Renal cortex interstitium (tissue), 15 donors: ENCODE results near the gene POTEE. TPM values are rescaled to one million over a fixed set of nuclear protein-coding genes. Genes with fewer than 3 reads are reported as not detected.
A peak's percentile ranks its signal among the peaks of the same experiment; 100 is the strongest.
"Not testable (repeated sequence)": the region's sequence is repeated elsewhere in the genome, so short reads cannot be mapped to it uniquely, and the experiment has no call there.

Source experiments
- DNase-seq, 11 donors: peaks; one replicate each; pipeline ENCODE4 v3.0.0-alpha.2; 2013; ENCODE audit warnings: low read depth in 9 of 11, low spot score in 4 of 11; ENCODE audit errors: extremely low read depth in 1 of 11
- long read RNA-seq, 16 experiments: transcript quantifications; one replicate each; lab custom pipeline, GENCODE V29; 2026
- polyA plus RNA-seq, 3 donors: library from polyadenylated mRNA; unstranded; fragments of 120-200 nt; gene quantifications; one replicate each; pipeline ENCODE4 v1.2.1, GENCODE V29; 2013; ENCODE audit not compliant: insufficient read length in 3 of 3

The POTEE gene
- polyA plus RNA-seq, result under 1 TPM; 0.11 to 0.26 (median 0.16) TPM
- long read RNA-seq, donor 1, result 0 reads
- long read RNA-seq, donor 2, result 0 reads
- long read RNA-seq, donor 3, result 0 reads
- long read RNA-seq, donor 4, result 0 reads
- long read RNA-seq, donor 5, result 0 reads
- long read RNA-seq, donor 6, result 0 reads
- long read RNA-seq, donor 7, result 0 reads
- long read RNA-seq, donor 8, result 0 reads
- long read RNA-seq, donor 9, result 0 reads
- long read RNA-seq, donor 10, result 0 reads
- long read RNA-seq, donor 11, result 0 reads
- long read RNA-seq, donor 12, result 0 reads
- long read RNA-seq, donor 13, result 0 reads
- long read RNA-seq, donor 14, result 0 reads
- long read RNA-seq, donor 15, result 0 reads
- long read RNA-seq, donor 16, result 0 reads

DNA sequence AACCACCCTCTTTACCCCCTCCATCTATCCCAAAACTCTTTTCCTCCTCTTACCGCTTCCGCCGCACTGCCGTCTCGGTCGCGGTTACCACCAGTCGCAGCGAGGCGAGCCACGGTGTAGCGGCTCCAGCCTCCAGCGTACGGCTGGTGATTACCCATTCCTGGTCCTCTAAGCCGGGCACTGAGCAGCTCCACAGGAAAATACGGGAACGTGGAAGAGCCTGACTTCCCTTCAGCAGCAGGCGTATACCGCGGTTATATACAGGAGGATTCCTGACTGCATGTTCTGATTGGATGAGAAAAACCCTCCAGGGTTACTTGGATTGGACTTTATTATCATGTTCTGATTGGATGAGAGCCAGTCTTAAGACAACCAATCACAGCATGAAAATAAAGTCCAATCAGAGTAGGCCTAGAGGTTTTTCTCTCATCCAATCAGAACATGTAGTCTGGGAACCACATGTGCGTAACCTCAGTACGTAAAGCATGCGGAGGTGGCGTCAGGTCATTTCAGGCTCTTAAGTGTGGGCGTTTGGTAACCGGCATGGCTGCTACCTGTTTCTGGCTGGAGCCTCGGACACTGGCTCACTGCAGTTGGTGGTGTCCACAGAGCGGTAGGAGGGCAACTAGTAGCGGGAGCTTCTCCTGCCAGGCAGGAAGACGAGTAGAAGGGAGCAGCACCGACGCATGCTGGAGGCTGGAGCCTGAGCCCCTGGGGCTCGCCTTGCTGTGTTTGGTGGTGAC is at the start of gene POTEE:
POTEE (plus strand) TSS at position 507 of the 743 bp plus-strand sequence. CDS start 8,867 bp downstream, outside the sequence.
- not testable (repeated sequence) for DNase-seq

DNA sequence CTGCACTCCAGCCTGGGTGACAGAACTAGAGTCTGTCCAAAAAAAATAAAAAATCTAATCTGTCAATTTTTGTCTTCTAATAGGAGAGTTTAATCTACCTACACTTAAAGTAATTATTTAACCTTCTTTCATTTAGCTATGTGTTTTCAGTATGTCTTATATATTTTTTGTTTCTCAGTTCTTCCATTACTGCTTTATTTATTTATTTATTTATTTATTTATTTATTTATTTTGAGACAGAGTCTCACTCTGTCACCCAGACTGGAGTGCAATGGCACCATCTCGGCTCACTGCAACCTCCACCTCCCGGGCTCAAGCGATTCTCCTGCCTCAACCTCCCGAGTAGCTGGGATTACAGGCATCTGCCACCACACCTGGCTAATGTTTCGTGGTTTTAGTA is 43.8 kb upstream of the POTEE start:
- not testable (repeated sequence) for DNase-seq

DNA sequence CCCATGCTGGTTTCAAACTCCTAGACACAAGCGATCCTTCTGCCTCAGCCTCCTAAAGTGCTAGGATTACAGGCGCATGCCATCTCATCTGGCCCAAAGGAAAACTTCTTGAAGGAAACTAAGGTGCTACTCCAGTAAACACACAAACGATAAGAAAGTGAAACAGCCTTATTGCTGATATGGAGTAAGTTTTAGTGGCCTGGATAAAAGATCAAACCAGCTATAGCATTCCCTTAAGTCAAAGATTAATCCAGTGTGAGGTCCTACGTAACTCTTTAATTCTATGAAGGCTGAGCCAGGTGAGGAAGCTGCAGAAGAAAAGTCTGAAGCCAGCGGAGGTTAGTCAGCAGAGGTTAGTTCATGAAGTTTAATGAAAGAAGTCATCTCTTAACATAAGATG is 40.8 kb upstream of the POTEE start:
- DNase-seq, result no peak

- not testable (repeated sequence) for DNase-seq
These were observed 31.3 kb upstream of the POTEE start for GRCh38 chr2:131178050-131178449.

GRCh38 chr2:131178721-131179418 is 30.5 kb upstream of the POTEE start:
- peak in 1 of 11 donors; percentile 9 for DNase-seq

DNA sequence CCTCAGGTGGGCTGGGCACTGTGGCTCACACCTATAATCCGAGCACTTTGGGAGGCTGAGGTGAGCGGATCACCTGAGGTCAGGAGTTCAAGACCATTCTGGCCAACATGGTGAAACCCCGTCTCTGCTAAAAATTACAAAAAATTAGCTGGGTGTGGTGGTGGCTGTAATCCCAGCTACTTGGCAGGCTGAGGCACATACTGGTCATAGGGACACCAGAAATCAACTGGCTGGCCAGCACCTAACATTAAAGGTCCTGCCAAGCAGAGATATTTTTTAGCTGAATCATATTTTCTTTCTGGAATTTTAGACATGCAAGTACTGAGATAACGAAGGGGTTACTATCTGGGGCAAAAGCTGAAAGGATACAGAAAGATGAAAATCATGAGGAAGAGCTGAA is 27.9 kb upstream of the POTEE start:
- not testable (repeated sequence) for DNase-seq

GRCh38 chr2:131193421-131193820 is 15.9 kb upstream of the POTEE start:
- DNase-seq, result not testable (repeated sequence)

DNA sequence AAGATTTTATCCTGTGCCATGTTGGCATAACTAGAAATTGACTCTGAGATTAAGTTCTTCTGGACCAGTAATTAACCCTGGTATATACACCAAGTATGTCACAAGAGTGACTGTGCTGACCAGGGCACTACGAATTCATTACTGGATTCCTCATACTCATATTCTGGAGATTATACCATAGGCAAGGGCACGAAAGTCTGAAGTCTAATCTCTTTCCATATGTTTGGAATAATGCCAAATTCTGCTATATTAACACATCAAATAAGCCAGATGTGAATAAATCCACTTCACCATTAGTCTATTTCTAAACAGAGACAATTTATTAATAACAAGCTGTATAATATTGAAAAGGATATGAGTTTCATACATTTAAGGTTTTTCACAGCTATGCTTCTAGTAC is 13.2 kb upstream of the POTEE start:
- not testable (repeated sequence) for DNase-seq

- DNase-seq, result no peak
These were observed 8.2 kb upstream of the POTEE start for GRCh38 chr2:131201098-131201497.

- not testable (repeated sequence) for DNase-seq
These were observed 1.5 kb upstream of the POTEE start for GRCh38 chr2:131207839-131208238.

DNA sequence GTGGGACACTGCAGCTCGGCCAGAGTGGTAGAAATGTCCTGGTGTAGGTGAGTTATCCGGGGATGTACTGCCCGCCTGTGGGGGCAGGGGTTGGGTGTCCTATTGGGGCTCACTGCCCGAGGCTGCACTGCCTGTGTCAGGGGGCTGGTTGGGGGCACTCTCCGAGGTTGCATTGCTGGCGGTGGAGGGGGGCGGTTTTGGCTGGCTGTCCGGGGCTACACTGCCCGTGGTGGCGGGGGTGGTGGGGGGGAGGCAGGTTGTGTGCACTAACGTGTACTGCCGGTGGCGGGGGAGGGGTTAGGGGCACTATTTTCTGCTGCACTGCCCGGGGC is 403 bp downstream of the POTEE start:
- DNase-seq, result not testable (repeated sequence)

DNA sequence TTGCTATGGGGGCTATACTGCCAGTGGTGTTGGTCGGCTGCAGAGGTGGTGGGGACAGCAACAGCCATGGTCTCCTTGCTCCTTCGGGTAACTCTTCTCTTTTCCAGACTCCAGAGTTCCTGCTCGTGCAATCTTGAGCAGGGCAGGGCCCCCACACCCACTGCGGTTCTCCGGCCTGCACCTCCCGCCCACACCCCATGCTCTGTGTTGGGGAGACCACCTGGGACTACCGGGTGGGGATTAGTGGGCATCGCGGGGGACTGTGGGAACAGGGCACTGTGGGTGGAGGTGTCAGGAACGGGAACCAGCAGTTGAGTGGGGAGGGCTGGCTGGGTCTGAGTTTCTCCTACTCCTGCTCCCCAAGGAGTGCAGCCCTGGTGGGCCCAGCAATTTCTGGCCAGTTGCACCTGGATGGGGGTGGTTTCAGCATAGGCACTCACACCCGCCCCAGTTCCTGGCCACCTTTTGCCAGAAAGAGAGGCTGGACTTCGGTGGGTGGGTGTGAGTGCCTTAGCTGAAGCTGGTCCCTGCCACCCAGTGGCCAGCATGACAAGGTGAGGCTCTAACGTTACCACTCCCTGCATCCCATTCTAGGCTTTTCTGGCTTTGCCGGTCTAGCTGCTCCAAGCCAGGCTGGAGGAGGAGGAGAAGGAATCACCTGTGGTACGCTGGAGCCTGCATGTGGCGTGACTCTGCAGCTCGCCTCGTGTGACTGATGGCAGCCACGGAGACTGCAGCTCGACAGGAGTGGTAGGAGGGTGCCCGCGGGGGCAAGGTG is 1.3 kb downstream of the POTEE start:
- DNase-seq, result not testable (repeated sequence)

GRCh38 chr2:131217238-131217986 is 8.1 kb downstream of the POTEE start:
- not testable (repeated sequence) for DNase-seq

- DNase-seq, result peak in 10 of 11 donors; percentile 2 to 62 (median 44)
These were observed 26.5 kb downstream of the POTEE start for GRCh38 chr2:131235543-131236449.
